ENCODE measurements around the gene PRG2.
A peak's percentile ranks its signal among the peaks of the same experiment; 100 is the strongest.

Gene PRG2

GRCh38 chr11:57394203-57394965 lies 3.9 kb upstream of the PRG2 start:
- DNase-seq, result no peak

GRCh38 chr11:57392763-57393105 lies 2.3 kb upstream of the PRG2 start:
- no peak for DNase-seq

GRCh38 chr11:57392066-57392762 lies 1.8 kb upstream of the PRG2 start:
- DNase-seq, result no peak

GRCh38 chr11:57391539-57391938 lies 1.1 kb upstream of the PRG2 start:
- peak; percentile 14 for DNase-seq

- no peak for DNase-seq
Observed at GRCh38 chr11:57391111-57391510, 661 bp upstream of the PRG2 start.

- DNase-seq, result no peak
Observed at GRCh38 chr11:57387289-57388030, 3.0 kb downstream of the PRG2 start.

GRCh38 chr11:57386178-57386940 lies 4.1 kb downstream of the PRG2 start:
- DNase-seq, result no peak

GRCh38 chr11:57380975-57381374 lies 9.5 kb downstream of the PRG2 start, which contains the start of gene PRG3:
PRG3 (minus strand) TSS chr11:57381150; CDS start chr11:57380708, 442 bp downstream.
- DNase-seq, result no peak

- DNase-seq, result no peak
Observed at GRCh38 chr11:57379732-57380131, 10.7 kb downstream of the PRG2 start.

GRCh38 chr11:57378186-57378585 lies 12.3 kb downstream of the PRG2 start:
- DNase-seq, result no peak

- no peak for DNase-seq
Observed at GRCh38 chr11:57377107-57377506, 13.3 kb downstream of the PRG2 start.

GRCh38 chr11:57376095-57377090 lies 14.1 kb downstream of the PRG2 start:
- no peak for DNase-seq

- DNase-seq, result no peak
Observed at GRCh38 chr11:57375490-57375889, 15.0 kb downstream of the PRG2 start.

- DNase-seq, result no peak
Observed at GRCh38 chr11:57374966-57375365, 15.5 kb downstream of the PRG2 start.

GRCh38 chr11:57373146-57373545 lies 17.3 kb downstream of the PRG2 start:
- no peak for DNase-seq

GRCh38 chr11:57370941-57371340 lies 19.5 kb downstream of the PRG2 start:
- no peak for DNase-seq

GRCh38 chr11:57370251-57370650 lies 20.2 kb downstream of the PRG2 start:
- DNase-seq, result no peak

GRCh38 chr11:57368845-57369232 lies 21.6 kb downstream of the PRG2 start:
- no peak for DNase-seq

- DNase-seq, result no peak
Observed at GRCh38 chr11:57368106-57368844, 22.2 kb downstream of the PRG2 start.

GRCh38 chr11:57364851-57365660 lies 25.4 kb downstream of the PRG2 start:
- DNase-seq, result no peak

Measured in MV-4-11 (cell line).